SU-DHL-6 (cell line): ENCODE results near the gene PSMB11.

ENCODE experiments used
- EZH2phosphoT487 ChIP-seq: fragments of 200-600 bp; sonication (generic), shearing (Covaris generic); conservative IDR thresholded peaks from 2 replicates; pipeline ENCODE4 v1.6.1; 2018; ENCODE audit warnings: mild to moderate bottlenecking, antibody characterized with exemption, low read length, moderate library complexity, mixed read lengths
- TF ChIP-seq, protein P1 (sequence below): fragments of 200-600 bp; sonication (generic); IDR thresholded peaks from one replicate; pipeline ENCODE4 v1.5.1; 2017; ENCODE audit warnings: antibody characterized with exemption, mild to moderate bottlenecking, low read length, moderate library complexity; ENCODE audit not compliant: insufficient read depth, poor library complexity, severe bottlenecking

GRCh38 chr14:23042162-23042965, at the start of gene PSMB11:
- TF ChIP-seq, protein P1, sequence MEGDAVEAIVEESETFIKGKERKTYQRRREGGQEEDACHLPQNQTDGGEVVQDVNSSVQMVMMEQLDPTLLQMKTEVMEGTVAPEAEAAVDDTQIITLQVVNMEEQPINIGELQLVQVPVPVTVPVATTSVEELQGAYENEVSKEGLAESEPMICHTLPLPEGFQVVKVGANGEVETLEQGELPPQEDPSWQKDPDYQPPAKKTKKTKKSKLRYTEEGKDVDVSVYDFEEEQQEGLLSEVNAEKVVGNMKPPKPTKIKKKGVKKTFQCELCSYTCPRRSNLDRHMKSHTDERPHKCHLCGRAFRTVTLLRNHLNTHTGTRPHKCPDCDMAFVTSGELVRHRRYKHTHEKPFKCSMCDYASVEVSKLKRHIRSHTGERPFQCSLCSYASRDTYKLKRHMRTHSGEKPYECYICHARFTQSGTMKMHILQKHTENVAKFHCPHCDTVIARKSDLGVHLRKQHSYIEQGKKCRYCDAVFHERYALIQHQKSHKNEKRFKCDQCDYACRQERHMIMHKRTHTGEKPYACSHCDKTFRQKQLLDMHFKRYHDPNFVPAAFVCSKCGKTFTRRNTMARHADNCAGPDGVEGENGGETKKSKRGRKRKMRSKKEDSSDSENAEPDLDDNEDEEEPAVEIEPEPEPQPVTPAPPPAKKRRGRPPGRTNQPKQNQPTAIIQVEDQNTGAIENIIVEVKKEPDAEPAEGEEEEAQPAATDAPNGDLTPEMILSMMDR, result no peak
- no peak for TF ChIP-seq EZH2phosphoT487
